GM21619 (cell line): ENCODE results near the gene GATAD2A.
A peak's percentile ranks its signal among the peaks of the same experiment; 100 is the strongest.
"Not testable (repeated sequence)": the region's sequence is repeated elsewhere in the genome, so short reads cannot be mapped to it uniquely, and the experiment has no call there.

Experiments
- ATAC-seq: cut with Tn5 transposase; IDR thresholded peaks from one replicate; pipeline ENCODE4 v1.9.1; 2021; ENCODE audit not compliant: unreplicated experiment

Gene GATAD2A, protein sequence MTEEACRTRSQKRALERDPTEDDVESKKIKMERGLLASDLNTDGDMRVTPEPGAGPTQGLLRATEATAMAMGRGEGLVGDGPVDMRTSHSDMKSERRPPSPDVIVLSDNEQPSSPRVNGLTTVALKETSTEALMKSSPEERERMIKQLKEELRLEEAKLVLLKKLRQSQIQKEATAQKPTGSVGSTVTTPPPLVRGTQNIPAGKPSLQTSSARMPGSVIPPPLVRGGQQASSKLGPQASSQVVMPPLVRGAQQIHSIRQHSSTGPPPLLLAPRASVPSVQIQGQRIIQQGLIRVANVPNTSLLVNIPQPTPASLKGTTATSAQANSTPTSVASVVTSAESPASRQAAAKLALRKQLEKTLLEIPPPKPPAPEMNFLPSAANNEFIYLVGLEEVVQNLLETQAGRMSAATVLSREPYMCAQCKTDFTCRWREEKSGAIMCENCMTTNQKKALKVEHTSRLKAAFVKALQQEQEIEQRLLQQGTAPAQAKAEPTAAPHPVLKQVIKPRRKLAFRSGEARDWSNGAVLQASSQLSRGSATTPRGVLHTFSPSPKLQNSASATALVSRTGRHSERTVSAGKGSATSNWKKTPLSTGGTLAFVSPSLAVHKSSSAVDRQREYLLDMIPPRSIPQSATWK

GRCh38 chr19:19404879-19405860 is at the start of gene GATAD2A:
TSS of gene GATAD2A (plus strand) at chr19:19405675. CDS start at chr19:19465346, 59,671 bp downstream.
- ATAC-seq: peak; percentile 60

- no peak for ATAC-seq
These were observed 49.0 kb upstream of the GATAD2A start for GRCh38 chr19:19356500-19356899.

DNA sequence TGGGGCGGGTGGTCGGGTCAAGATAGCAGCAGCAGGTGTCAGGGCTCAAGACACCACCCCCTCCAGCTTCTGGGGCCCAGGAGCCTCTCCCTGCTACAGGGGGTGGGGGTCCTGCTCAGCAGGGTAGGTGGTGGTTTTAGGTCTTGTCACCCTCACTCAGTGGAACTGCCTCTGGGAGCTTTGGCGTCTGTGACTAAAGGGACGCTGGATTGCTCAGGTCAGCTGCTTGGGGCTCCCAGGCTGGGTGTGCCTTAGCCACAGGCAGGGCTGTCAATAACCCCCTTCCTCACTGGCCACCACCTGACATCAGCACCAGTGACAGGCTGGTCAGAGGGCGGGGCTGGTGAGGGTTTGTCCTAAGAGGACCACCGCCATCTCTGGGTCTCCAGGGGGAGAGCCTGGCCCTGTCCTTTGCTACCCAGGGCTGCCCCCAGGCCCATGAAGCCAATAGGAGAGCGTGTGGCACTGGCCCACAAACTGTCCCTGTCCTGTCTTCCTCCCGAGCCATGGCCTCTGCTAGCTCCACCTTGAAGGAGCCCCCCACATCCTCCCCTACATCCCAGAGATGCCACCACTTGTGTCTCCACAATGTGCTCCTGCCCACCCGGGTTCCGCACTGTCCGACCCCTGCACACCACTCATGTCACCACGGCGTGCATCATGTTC is 48.4 kb upstream of the GATAD2A start:
- ATAC-seq: no peak

DNA sequence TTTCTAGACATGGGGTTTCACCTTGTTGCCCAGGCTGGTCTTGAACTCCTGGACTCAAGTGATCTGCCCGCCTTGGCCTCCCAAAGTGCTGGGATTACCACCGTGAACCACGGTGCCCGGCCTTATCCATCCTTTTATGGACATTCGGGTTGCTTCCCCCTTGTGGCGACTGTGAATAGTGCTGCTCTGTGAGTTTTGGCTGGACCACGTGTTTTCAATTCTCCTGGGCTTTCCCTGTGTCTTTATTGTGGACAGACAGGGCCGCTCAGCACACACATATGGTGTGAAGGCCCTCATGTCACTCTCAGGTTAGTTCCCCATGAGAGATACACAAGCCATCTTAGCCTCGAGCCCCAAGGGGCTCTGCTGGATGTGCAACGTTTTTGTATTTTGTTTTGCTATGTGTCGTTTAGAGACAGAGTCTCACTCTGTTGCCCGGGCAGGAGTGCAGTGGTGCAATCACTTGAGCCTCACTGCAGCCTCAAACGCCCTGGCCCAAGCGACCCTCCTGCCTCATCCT is 44.3 kb upstream of the GATAD2A start:
- ATAC-seq: peak; percentile 59

- no peak for ATAC-seq
These were observed 43.4 kb upstream of the GATAD2A start for GRCh38 chr19:19362075-19362474.

DNA sequence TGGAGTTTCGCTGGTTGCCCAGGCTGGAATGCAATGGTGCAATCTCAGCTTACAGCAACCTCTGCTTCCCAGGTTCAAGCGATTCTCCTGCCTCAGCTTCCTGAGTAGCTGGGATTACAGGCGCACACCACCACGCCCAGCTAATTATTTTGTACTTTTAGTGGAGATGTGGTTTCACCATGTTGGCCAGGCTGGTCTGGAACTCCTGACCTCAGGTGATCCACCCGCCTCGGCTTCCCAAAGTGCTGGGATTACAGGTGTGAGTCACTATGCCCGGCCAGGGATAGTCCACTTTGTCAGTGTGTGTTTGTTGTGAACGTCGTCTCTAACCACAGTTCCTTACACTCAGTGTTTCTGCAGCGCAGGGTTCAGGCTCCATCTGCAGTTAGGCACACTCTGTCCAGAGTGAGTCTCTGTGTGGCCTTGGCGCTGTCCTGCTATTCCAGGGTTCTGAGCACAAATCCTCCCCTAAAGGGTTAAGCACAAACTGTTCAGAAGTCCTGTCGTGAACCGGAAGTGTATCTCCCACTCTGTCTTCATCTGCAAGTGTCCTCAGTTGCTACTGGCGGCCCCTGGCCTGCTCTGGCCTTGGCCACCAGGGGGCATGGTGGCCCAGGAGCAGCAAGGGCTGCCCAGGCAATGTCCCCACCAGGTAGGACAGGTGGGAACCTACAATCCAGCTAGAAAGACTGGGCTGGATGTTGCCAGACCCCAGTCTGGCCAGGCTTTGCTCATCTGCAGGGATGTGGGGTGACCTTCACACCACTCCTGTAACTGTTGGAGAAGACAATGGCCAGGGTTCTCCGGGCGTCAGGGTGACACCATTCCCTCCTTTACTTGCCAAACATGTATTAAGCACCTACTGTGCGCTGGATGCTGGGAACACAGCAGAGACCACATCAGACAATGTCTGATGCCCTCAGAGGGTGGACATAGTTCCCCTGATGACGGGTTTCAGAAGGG is 38.8 kb upstream of the GATAD2A start:
- peak; percentile 69 for ATAC-seq

GRCh38 chr19:19368087-19368486 is 37.4 kb upstream of the GATAD2A start:
- no peak for ATAC-seq

DNA sequence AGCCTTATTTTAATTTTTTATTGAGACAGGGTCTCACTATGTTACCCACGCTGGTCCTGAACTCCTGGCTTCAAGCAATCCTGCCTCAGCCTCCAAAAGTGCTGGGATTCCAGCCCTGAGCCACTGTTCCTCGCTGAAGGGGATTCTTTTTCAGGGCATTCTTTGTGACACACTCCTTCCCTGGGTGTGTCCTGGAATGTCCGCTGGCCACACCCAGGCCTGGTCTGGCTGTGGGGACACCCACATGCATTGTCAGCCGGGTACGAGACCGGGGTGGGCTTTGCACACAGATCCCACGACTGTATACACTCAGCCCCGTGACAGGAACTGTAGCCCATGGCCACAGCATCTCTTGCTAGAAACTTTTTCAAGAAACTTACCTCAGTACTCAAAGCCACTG is 34.4 kb upstream of the GATAD2A start:
- ATAC-seq: no peak

DNA sequence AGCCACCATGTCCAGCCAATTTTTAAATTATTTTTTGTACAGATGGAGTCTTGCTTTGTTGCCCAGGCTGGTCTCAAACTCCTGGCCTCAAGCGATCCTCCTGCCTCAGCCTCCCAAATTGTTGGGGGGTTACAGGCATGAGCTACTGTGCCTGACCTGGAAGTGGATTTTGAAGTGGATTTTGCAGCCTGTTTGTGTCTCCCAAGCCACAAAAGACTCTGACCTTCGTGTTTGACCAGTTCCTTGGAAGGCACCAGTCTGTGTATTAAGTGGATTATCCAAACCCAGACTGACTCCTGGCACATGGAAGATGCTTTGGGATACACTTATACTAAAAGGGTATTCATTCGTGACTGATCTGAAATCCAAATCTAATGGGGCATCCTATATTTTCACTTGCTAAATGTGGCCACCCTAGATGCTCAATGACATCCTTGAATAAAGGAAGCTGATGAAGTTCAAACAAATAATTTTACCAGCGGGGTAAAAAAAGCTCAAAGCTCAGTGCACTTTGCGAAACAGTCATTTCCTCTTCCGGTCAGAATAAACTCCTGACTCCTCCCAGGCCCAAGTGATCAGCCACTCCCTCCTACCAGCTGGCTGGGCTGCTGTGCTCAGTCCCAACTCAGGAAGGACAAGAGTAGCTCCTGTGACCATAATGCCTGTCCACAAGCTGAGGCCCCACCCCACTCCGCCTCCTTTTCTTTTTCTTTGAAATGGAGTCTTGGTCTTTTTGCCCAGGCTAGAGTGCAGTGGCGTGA is 32.6 kb upstream of the GATAD2A start:
- ATAC-seq: peak; percentile 93

DNA sequence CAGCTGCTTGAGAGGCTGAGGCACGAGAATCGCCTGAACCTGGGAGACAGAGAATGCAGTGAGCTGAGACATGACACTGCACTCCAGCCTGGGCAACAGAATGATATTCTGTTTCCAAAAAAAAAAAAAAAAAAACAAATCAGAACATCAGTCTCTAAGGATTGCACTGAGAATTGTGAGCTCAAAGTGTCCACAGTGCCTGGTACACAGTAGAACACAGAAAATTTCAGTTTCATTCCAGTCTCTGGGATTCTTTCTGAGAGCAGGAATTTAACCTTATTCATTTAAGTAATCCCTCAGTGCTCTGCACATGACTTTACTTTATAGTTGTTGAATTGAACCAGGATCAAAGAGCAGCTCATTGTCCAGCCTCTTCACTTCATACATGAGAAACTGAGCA is 25.9 kb upstream of the GATAD2A start:
- no peak for ATAC-seq

GRCh38 chr19:19380316-19380715 is 25.2 kb upstream of the GATAD2A start:
- ATAC-seq: not testable (repeated sequence)

DNA sequence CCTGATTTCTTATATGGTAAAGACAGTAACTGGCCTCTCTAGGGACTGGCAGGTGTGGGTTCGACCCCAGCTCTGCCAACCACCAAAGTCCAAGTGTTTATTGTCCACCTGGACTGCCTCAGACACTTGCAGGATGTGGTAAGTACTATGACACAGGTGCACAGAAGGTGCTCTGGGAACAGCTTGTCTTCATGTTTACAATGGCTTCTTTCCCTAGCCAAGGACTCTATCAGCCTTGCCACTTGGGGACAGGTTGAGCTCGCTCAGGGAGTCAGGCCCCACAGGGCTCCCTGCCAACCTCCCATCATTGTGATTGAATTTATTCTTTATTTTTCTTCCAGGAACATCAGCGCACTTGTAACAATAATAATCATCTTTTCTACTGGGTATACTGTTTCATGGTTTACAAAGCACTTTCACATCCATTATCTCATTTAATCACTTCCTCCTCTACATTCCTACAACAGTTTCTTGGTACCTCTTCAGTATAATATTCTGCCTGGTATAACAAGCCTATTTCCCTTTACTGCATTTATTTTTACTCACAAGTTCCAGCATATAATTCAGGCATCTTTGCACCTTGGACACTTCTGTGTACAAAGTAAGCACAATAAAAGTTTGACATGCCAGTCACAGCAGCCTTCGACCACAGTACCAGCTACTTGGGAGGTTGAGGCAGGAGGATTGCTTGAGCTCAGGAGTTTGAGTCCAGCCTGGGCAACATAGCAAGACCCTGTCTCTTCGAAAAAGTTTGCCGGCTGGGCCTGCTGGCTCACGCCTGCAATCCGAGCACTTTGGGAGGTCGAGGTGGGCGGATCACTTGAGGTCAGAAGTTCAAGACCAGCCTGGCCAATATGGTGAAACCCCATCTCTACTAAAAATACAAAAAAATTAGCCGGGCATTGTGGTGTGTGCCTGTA is 24.2 kb upstream of the GATAD2A start:
- ATAC-seq: no peak

- no peak for ATAC-seq
These were observed 23.4 kb upstream of the GATAD2A start for GRCh38 chr19:19382118-19382517.

DNA sequence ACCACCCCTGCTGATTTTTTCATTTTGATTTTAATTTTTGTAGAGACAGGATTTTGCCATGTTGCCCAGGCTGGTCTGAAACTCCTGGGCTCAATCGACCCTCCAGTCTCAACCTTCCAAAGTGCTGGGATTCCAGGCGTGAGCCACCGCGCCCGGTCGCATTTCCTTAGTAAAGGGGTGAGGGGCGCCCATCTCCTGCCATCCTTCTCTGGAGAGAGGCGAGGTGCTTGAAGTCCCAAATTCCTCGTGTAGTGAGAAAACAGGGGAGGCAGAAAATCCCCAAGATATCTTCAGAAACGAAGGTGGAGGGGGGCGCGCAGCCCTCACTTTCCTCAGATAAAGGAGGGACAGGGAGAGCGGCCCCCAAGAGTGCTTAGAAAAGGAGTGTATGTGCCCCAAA is 21.0 kb upstream of the GATAD2A start:
- ATAC-seq: no peak

DNA sequence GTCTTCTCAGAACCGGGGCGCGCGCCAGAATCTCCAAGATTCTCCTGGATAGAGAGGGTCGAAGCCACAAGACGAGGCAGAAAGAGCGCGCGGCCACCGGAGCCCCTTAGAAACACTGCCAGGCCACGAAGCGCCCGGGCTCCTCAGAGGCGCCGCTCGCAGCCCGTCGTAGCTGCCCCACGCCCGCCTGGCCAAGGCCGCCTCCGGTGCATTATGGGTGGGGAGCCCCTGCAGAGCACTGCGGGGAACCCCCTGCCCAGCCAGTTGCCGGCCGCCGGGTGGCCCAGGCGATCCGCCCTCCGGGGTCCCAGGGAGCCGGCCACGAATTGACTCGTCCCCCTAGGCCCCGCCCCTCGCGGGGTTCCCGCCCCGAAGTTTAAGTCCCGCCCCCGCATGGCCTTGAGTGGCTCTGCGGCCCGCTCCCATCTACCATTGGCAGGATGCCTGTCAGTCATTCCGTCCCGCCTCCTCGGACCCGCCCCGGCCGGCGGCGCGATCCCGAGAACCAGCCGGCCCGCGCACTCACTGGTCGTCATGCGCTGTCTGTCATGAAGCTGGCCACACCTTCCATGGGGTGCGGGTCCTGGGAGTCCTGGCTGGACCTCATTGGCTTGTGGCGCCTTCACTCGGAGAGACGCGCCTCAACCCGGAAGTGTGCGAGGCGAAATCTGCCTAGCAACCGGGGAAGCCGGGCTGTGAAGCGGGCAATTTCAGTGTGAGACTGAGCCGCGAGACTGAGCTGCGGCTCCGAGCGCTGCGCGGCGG is 20.2 kb upstream of the GATAD2A start:
- ATAC-seq: peak; percentile 92

DNA sequence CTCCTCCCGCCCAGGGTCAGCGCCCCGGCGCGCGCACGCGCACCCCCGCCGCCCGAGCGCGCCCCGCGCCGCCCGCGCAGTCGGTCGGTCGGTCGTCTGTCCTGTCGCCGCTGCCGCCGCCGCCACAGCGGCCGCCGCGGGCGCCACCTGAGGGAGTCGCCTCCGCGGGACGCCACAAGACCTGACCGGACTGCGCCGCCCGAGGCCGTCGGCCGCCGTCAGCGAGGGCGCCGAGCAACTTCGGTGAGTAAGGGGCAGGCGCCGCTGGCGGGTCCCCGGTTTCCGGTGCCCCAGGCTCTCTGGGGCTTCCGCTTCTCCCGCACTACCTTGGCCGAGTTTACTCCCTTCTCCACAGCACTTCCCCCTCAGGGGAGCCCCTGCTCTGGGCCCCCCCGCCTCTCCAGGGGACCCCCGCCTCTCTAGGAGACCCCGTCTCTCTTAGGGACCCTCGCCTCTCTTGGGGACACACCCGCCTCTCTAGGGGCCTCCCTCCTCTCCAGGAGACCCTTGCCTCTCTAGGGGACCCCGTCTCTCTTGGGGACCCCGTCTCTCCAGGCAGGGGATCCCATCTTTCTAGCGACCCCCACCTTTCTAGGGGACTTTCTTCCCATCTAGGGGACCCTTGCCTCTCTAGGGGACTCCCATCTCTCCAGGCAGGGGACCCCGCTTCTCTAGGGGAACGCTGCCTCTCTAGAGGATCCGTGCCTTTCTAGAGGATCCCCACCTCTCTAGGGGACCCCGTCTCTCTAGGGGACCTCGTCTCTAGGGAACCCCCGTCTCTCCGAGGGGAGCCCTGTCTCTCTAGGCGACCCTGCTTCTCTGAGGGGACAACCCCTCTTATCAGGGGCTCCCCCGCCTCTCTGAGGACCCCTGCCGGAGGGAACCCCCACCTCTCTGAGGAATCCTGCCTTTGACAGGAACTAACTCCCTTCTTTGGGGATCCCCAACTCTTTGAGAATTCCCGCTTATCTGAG is 19.3 kb upstream of the GATAD2A start:
- ATAC-seq: peak; percentile 5
